ENCODE data around the gene BMP8A. TPM values are rescaled to one million over a fixed set of nuclear protein-coding genes. Genes with fewer than 3 reads are reported as not detected.
"Not testable (repeated sequence)": the region's sequence is repeated elsewhere in the genome, so short reads cannot be mapped to it uniquely, and the experiment has no call there.

Gene BMP8A
- total and polyA plus RNA-seq, 10 of the 15 experiments (the other 5 are each of a cell fraction or from before 2014, with no cell fraction given) = not detected

- SMC1A ChIA-PET (ENCODE audit: uncharacterized antibody, unreplicated experiment) = interaction anchor here (2.9 kb wide), 1 partner anchor 11 kb away, joined by 12 read pairs; no protein-coding TSS in a partner anchor
- H3K4me3 ChIP-seq; POLR2A ChIA-PET; CTCF ChIA-PET; H2AFZ ChIP-seq (ENCODE audit: control insufficient read depth, low read depth, low read length); H3K79me2 ChIP-seq (ENCODE audit: control insufficient read depth, insufficient read depth, low read length); DNase-seq (ENCODE audit: low read depth, low spot score); H3K36me3 ChIP-seq (ENCODE audit: control insufficient read depth in 2 of 2, insufficient read depth in 2 of 2, low read length in 1 of 2); H4K20me1 ChIP-seq (ENCODE audit: control insufficient read depth, insufficient read depth); intact Hi-C loops (cut with micrococcal nuclease; ENCODE audit: unreplicated experiment); BruUV-seq (replicated peaks); FAIRE-seq; RAD21 ChIA-PET (ENCODE audit: unreplicated experiment); H3K9me3 ChIP-seq (replicated peaks; ENCODE audit: control insufficient read depth, insufficient read depth, low read length); ATAC-seq; H3K4me2 ChIP-seq (ENCODE audit: control insufficient read depth, insufficient read depth); in situ Hi-C loops (cut with MboI); H3K9ac ChIP-seq (ENCODE audit: control insufficient read depth, insufficient read depth, low read length); H3K27ac ChIP-seq (ENCODE audit: control insufficient read depth, insufficient read depth); H3K27me3 ChIP-seq (replicated peaks in 1 of 2; ENCODE audit: control insufficient read depth in 2 of 2, insufficient read depth in 2 of 2, low read length in 1 of 2): not testable (repeated sequence)
- WGBS (ENCODE audit: insufficient coverage, insufficient replicate concordance, low lambda C conversion rate, missing lambda C conversion rate) = 95% methylated on average over 7 of the region's 8 CpGs
- peaks cover 22% of the 10 kb centered on the region for H3K4me1 ChIP-seq (ENCODE audit: control insufficient read depth, insufficient read depth, low read length)
Measured at GRCh38 chr1:39527190-39527579, 35.7 kb downstream of the BMP8A start.

GRCh38 chr1:39528082-39528481 lies 36.6 kb downstream of the BMP8A start:
- no TSS peak for BruUV-seq (replicated peaks)
- Histone ChIP-seq H4K20me1 (ENCODE audit: control insufficient read depth, insufficient read depth) (no peaks in the 10 kb centered on the region), H2AFZ (ENCODE audit: control insufficient read depth, low read depth, low read length) (no peak overlapping the region), H3K27ac (ENCODE audit: control insufficient read depth, insufficient read depth) (no peak overlapping the region), H3K9ac (ENCODE audit: control insufficient read depth, insufficient read depth, low read length) (no peak overlapping the region), H3K36me3 (ENCODE audit: control insufficient read depth in 2 of 2, insufficient read depth in 2 of 2, low read length in 1 of 2) (peaks cover 0 to 7% of the 10 kb centered on the region in 2 experiments; a peak in 3 of 4 replicates), H3K4me1 (ENCODE audit: control insufficient read depth, insufficient read depth, low read length) (peaks cover 22% of the 10 kb centered on the region), H3K27me3 (replicated peaks in 1 of 2; ENCODE audit: control insufficient read depth in 2 of 2, insufficient read depth in 2 of 2, low read length in 1 of 2) (no peaks in the 10 kb centered on the region), H3K4me3 (no peak overlapping the region), H3K4me2 (ENCODE audit: control insufficient read depth, insufficient read depth) (no peak overlapping the region), H3K79me2 (ENCODE audit: control insufficient read depth, insufficient read depth, low read length) (no peaks in the 10 kb centered on the region), H3K9me3 (replicated peaks; ENCODE audit: control insufficient read depth, insufficient read depth, low read length) (no peaks in the 10 kb centered on the region)
- no peak for ATAC-seq
- ChIA-PET CTCF (interaction anchor here (4.2 kb wide), 1 partner anchor 10 kb away, joined by 21 read pairs; no protein-coding TSS in a partner anchor), SMC1A (ENCODE audit: uncharacterized antibody, unreplicated experiment) (interaction anchor here (2.9 kb wide), 1 partner anchor 10 kb away, joined by 12 read pairs; no protein-coding TSS in a partner anchor), POLR2A (no interaction called here), RAD21 (ENCODE audit: unreplicated experiment) (no interaction called here)
- DNase-seq (ENCODE audit: low read depth, low spot score) = no peak
- WGBS (ENCODE audit: insufficient coverage, insufficient replicate concordance, low lambda C conversion rate, missing lambda C conversion rate) = 65% methylated on average over 4 of the region's 4 CpGs
- in situ Hi-C loops (cut with MboI) = no loop called here
- no peak for FAIRE-seq
- intact Hi-C loops (cut with micrococcal nuclease; ENCODE audit: unreplicated experiment) = no loop called here
- TF ChIP-seq WRNIP1 (IDR thresholded peaks at IDR 0.05; ENCODE audit: borderline replicate concordance, low read depth, low read length) = no peak
- no peak for TF ChIP-seq RCOR1 (conservative IDR thresholded peaks at IDR 0.05; ENCODE audit: low read depth, low read length)
- no peak for TF ChIP-seq FOS (IDR thresholded peaks at IDR 0.05; ENCODE audit: borderline replicate concordance, extremely low read depth, insufficient read length)
- TF ChIP-seq CBX3 (IDR thresholded peaks at IDR 0.05; ENCODE audit: borderline replicate concordance, low read depth) = no peak
- no peak for TF ChIP-seq KAT2A (conservative IDR thresholded peaks at IDR 0.05; ENCODE audit: control insufficient read depth, low read depth, low read length)
- no peak for TF ChIP-seq NKRF (conservative IDR thresholded peaks at IDR 0.05)
- no peak for TF ChIP-seq IRF3 (IDR thresholded peaks at IDR 0.05)
- no peak for TF ChIP-seq ATF3 (IDR thresholded peaks at IDR 0.05; ENCODE audit: borderline replicate concordance, extremely low read depth, low read depth, low read length)
- TF ChIP-seq ETV6 (conservative IDR thresholded peaks at IDR 0.05 in 1 of 2, IDR thresholded peaks at IDR 0.05 in 1 of 2; ENCODE audit: borderline replicate concordance in 1 of 2, low read depth in 1 of 2) = no peak
- TF ChIP-seq GATAD2B (conservative IDR thresholded peaks at IDR 0.05; ENCODE audit: low read depth) = no peak

Measured in GM12878 (cell line).